Measurements from ENCODE around the gene ATP2B2. TPM values are rescaled to one million over a fixed set of nuclear protein-coding genes. Genes with fewer than 3 reads are reported as not detected.

ATP2B2 gene
- total and polyA plus RNA-seq, 2 donors from 2014 or later = 0.19 to 0.22 TPM

- DNase-seq (peak in 1 of 5 donors; percentile 53), FAIRE-seq (no peak)
- no peak overlapping the region for H3K9ac ChIP-seq (ENCODE audit: low read length in 3 of 3)
- TF ChIP-seq, protein P1, sequence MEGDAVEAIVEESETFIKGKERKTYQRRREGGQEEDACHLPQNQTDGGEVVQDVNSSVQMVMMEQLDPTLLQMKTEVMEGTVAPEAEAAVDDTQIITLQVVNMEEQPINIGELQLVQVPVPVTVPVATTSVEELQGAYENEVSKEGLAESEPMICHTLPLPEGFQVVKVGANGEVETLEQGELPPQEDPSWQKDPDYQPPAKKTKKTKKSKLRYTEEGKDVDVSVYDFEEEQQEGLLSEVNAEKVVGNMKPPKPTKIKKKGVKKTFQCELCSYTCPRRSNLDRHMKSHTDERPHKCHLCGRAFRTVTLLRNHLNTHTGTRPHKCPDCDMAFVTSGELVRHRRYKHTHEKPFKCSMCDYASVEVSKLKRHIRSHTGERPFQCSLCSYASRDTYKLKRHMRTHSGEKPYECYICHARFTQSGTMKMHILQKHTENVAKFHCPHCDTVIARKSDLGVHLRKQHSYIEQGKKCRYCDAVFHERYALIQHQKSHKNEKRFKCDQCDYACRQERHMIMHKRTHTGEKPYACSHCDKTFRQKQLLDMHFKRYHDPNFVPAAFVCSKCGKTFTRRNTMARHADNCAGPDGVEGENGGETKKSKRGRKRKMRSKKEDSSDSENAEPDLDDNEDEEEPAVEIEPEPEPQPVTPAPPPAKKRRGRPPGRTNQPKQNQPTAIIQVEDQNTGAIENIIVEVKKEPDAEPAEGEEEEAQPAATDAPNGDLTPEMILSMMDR (IDR thresholded peaks at IDR 0.05; ENCODE audit: borderline replicate concordance, extremely low read depth, insufficient read depth) = no peak
- H3K4me1 ChIP-seq (ENCODE audit: control insufficient read depth in 2 of 3, insufficient read depth in 2 of 3, low read depth in 1 of 3, low read length in 3 of 3) = no peaks in the 10 kb centered on the region
- no peaks in the 10 kb centered on the region for H3K36me3 ChIP-seq (ENCODE audit: control insufficient read depth in 2 of 3, insufficient read depth in 3 of 3, low read length in 3 of 3)
- H3K27me3 ChIP-seq (ENCODE audit: control insufficient read depth, insufficient read depth, low read length) = no peaks in the 10 kb centered on the region
- H3K27ac ChIP-seq (ENCODE audit: low read depth in 2 of 2, low read length in 2 of 2) = no peak overlapping the region
- intact Hi-C loops (cut with DNase I) = no loop called here
- H3K9me3 ChIP-seq (ENCODE audit: control insufficient read depth in 2 of 3, insufficient read depth in 1 of 3, low read length in 3 of 3) = no peaks in the 10 kb centered on the region
- H3K4me3 ChIP-seq (ENCODE audit: low read length in 3 of 3) = no peak overlapping the region
Observed at GRCh38 chr3:10467904-10468612, 37.3 kb downstream of the ATP2B2 start.

DNA sequence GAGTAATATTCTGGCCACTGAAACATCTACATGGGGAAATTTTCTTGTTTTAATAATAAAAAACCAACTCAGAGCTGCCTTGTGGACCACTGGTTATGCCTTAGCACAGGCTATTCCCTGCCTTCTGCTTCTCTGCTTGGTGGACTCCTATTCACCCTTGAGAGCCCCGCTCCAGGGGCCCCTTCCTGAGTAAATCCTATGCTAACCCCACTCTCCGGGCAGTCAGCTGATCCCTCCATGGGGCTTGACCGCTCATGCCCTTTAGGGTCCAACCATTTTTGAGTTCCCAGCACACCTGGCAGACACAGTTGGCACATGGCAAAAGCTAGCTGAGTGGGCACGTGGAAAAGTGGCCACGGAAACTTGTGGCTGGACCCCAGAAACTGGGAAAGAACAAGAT, 38.2 kb downstream of the ATP2B2 start:
- FAIRE-seq (no peak), DNase-seq (peak in 1 of 5 donors; percentile 32)
- intact Hi-C loops (cut with DNase I) = no loop called here
- H3K9me3 ChIP-seq (ENCODE audit: control insufficient read depth in 2 of 3, insufficient read depth in 1 of 3, low read length in 3 of 3) = no peaks in the 10 kb centered on the region
- H3K4me3 ChIP-seq (ENCODE audit: low read length in 3 of 3) = no peak overlapping the region
- no peaks in the 10 kb centered on the region for H3K4me1 ChIP-seq (ENCODE audit: control insufficient read depth in 2 of 3, insufficient read depth in 2 of 3, low read depth in 1 of 3, low read length in 3 of 3)
- H3K27me3 ChIP-seq (ENCODE audit: control insufficient read depth, insufficient read depth, low read length) = no peaks in the 10 kb centered on the region
- no peaks in the 10 kb centered on the region for H3K36me3 ChIP-seq (ENCODE audit: control insufficient read depth in 2 of 3, insufficient read depth in 3 of 3, low read length in 3 of 3)
- H3K9ac ChIP-seq (ENCODE audit: low read length in 3 of 3) = no peak overlapping the region
- TF ChIP-seq, protein P1 (IDR thresholded peaks at IDR 0.05; ENCODE audit: borderline replicate concordance, extremely low read depth, insufficient read depth) = no peak
- no peak overlapping the region for H3K27ac ChIP-seq (ENCODE audit: low read depth in 2 of 2, low read length in 2 of 2)

GRCh38 chr3:10466186-10466585, 39.2 kb downstream of the ATP2B2 start:
- intact Hi-C loops (cut with DNase I) = no loop called here
- no peak for FAIRE-seq

More at GRCh38 chr3:10466186-10466585, 39.2 kb downstream of the ATP2B2 start:
- no peaks in the 10 kb centered on the region for H3K27me3 ChIP-seq (ENCODE audit: control insufficient read depth, insufficient read depth, low read length)
- TF ChIP-seq, protein P1 (IDR thresholded peaks at IDR 0.05; ENCODE audit: borderline replicate concordance, extremely low read depth, insufficient read depth) = no peak
- no peaks in the 10 kb centered on the region for H3K9me3 ChIP-seq (ENCODE audit: control insufficient read depth in 2 of 3, insufficient read depth in 1 of 3, low read length in 3 of 3)
- DNase-seq = no peak
- no peak overlapping the region for H3K27ac ChIP-seq (ENCODE audit: low read depth in 2 of 2, low read length in 2 of 2)
- H3K36me3 ChIP-seq (ENCODE audit: control insufficient read depth in 2 of 3, insufficient read depth in 3 of 3, low read length in 3 of 3) = no peaks in the 10 kb centered on the region
- no peak overlapping the region for H3K9ac ChIP-seq (ENCODE audit: low read length in 3 of 3)
- no peak overlapping the region for H3K4me3 ChIP-seq (ENCODE audit: low read length in 3 of 3)
- H3K4me1 ChIP-seq (ENCODE audit: control insufficient read depth in 2 of 3, insufficient read depth in 2 of 3, low read depth in 1 of 3, low read length in 3 of 3) = no peaks in the 10 kb centered on the region

All from kidney (tissue), 14 donors.